K562 (cell line): Measurements from ENCODE around the gene MICALL2. TPM values are rescaled to one million over a fixed set of nuclear protein-coding genes. Genes with fewer than 3 reads are reported as not detected.
A peak's percentile ranks its signal among the peaks of the same experiment; 100 is the strongest.

Experiments
- ARHGAP35 ChIP-seq: fragments of 450-650 bp; IDR thresholded peaks from 2 replicates; pipeline ENCODE4 v1.6.1; 2018; ENCODE audit not compliant: partially characterized antibody
- BMI1 ChIP-seq: fragments of 150-350 bp; IDR thresholded peaks from 2 replicates; pipeline ENCODE4 v1.6.1; 2014; ENCODE audit warnings: low read length
- CTBP1 ChIP-seq: fragments of 450-650 bp; IDR thresholded peaks from 2 replicates; pipeline ENCODE4 v1.6.1; 2016; ENCODE audit warnings: borderline replicate concordance
- DLX4 ChIP-seq: fragments of 250-450 bp; sonication (Bioruptor Pico); IDR thresholded peaks from 2 replicates; pipeline ENCODE4 v1.6.1; 2021; ENCODE audit warnings: mild to moderate bottlenecking
- FOXK2 ChIP-seq, 2 experiments: fragments of 450-650 bp; IDR thresholded peaks in 1 of 2; conservative IDR thresholded peaks in 1 of 2; 2 replicates each; pipeline ENCODE4 v1.6.1; 2016; ENCODE audit warnings: low read depth in 2 of 2, mild to moderate bottlenecking in 1 of 2
- HDAC8 ChIP-seq: fragments of 450-650 bp; IDR thresholded peaks from 2 replicates; pipeline ENCODE4 v1.6.1; 2016; ENCODE audit warnings: mild to moderate bottlenecking, missing genetic modification characterization, moderate library complexity, missing compliant biosample characterization
- KDM2B ChIP-seq: fragments of 250-450 bp; sonication (Bioruptor Pico); IDR thresholded peaks from 2 replicates; pipeline ENCODE4 v1.8.0; 2021; ENCODE audit warnings: mild to moderate bottlenecking, moderate library complexity
- NR4A1 ChIP-seq, 2 experiments: fragments of 250-450 bp in 1 of 2; fragments of 450-650 bp in 1 of 2; sonication (Bioruptor Pico) in 1 of 2; IDR thresholded peaks; 2 replicates each; pipeline versions ENCODE4 v1.4.0 to v1.6.1; 2016 to 2020; ENCODE audit warnings: mild to moderate bottlenecking in 2 of 2, missing compliant biosample characterization in 1 of 2, missing genetic modification characterization in 1 of 2, moderate library complexity in 1 of 2
- SRSF1 ChIP-seq: fragments of 200-400 bp; formaldehyde crosslinking; IDR thresholded peaks from 2 replicates; pipeline ENCODE4 v1.6.1; 2017; ENCODE audit warnings: mild to moderate bottlenecking, low read depth, low read length, moderate library complexity
- TSC22D4 ChIP-seq: fragments of 450-650 bp; IDR thresholded peaks from 2 replicates; pipeline ENCODE4 v1.6.1; 2016; ENCODE audit warnings: missing genetic modification characterization, missing biosample characterization, control low read depth
- XRCC4 ChIP-seq: IDR thresholded peaks from one replicate; pipeline ENCODE4 v1.6.1; 2011; ENCODE audit not compliant: insufficient read depth, insufficient read length; ENCODE audit errors: extremely low read depth
- ZFPM2 ChIP-seq: fragments of 250-450 bp; sonication (Bioruptor Pico); IDR thresholded peaks from 2 replicates; pipeline ENCODE4 v1.5.1; 2022; ENCODE audit warnings: mild to moderate bottlenecking
- ZKSCAN1 ChIP-seq: fragments of 150-350 bp; IDR thresholded peaks from 2 replicates; pipeline ENCODE4 v1.6.1; 2016; ENCODE audit warnings: low read depth, low read length
- ZNF589 ChIP-seq: fragments of 200-800 bp; sonication (Bioruptor generic); IDR thresholded peaks from 2 replicates; pipeline ENCODE4 v1.6.1; 2016; ENCODE audit warnings: low read depth, missing genetic modification characterization, missing compliant biosample characterization
- polyA plus RNA-seq, 8 experiments: library from polyadenylated mRNA; depleted of rRNA in 4 of 8; stranded (reverse) in 5 of 8; unstranded in 3 of 8; fragments of >200 nt; fragmentation: Nextera tagmentation in 2 of 8; fragmentation: Illumina TruSeq in 1 of 8; extraction: Ambion mirVana in 2 of 8; extraction: Trizol in 1 of 8; gene quantifications; 2 replicates each; pipeline versions ENCODE4 v1.2.1 to v1.2.3, GENCODE V29; 2011 to 2014; ENCODE audit warnings: inconsistent platforms in 1 of 8, missing spikeins in 1 of 8
- total RNA-seq, 7 experiments: library from RNA; depleted of rRNA in 6 of 7; stranded (reverse); fragments of >200 nt in 6 of 7; fragmentation: Illumina TruSeq in 2 of 7; extraction: Trizol in 2 of 7; gene quantifications; 2 replicates each; pipeline versions ENCODE4 v1.2.1 to v1.2.3, GENCODE V29; 2011 to 2021; ENCODE audit warnings: low replicate concordance in 1 of 7
- TF ChIP-seq, protein P1 (sequence below): sonication (generic); formaldehyde crosslinking; IDR thresholded peaks from 2 replicates; pipeline ENCODE4 v1.8.1; 2023; ENCODE audit warnings: mild to moderate bottlenecking, missing genetic modification reagents
- TF ChIP-seq, protein P2 (sequence below): fragments of 250-450 bp; sonication (Bioruptor Pico); IDR thresholded peaks from 2 replicates; pipeline ENCODE4 v1.4.0; 2020
- TF ChIP-seq, protein P3 (sequence below): fragments of 250-450 bp; sonication (Bioruptor Pico); IDR thresholded peaks from 2 replicates; pipeline ENCODE4 v1.4.0; 2020; ENCODE audit warnings: mild to moderate bottlenecking, moderate library complexity

Gene MICALL2
- total and polyA plus RNA-seq, 9 of the 15 experiments (the other 6 are each of a cell fraction or from before 2014, with no cell fraction given): 1.8 to 103 (median 17.0) TPM

DNA sequence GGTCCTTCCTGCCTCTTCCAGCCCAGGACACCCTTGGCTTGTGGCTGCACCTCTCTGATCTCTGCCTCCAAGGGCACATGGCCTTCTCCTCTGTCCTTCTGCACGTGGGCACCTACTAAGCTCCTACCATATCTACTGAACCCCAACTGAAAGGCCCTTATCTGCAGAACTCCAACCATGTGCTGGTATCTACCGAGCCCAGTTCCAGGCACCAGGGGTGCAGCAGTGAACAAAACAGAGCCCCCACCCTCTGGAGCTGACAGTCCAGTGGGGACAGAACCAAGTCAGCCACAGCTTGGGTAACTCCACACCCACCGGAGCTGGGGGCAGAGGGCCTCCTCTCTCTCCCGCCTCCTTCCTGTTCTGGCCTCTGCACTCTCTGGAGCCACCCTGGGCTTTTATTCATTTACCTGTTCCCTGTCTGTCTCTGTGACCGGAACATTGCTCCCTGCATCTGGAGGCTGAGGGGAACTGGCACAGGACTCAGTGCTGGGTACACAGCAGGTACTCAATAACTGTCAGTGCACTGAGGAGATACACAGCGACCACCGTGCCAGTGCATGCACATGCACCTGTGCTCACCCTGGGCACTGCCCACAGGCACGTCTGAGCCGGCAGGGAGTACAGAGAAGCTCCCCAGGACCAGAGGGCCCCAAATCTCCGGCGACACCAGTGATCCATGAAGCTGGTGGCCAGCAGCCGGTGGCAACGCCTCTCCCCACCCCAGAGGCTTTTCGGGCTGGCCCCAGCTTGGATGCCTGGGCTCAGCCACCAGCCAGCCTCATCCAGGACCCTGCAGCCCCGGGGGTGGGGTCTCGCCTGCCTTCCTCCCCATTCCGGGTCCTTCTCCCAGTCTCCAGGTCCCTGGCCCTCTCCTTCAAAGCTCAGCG is 2.0 kb downstream of the MICALL2 start (continued):
- no peak for TF ChIP-seq FOXK2 (conservative IDR thresholded peaks at IDR 0.05 in 1 of 2, IDR thresholded peaks at IDR 0.05 in 1 of 2; ENCODE audit: low read depth in 2 of 2)
- TF ChIP-seq TSC22D4 (tag): no peak
- TF ChIP-seq, protein P1, sequence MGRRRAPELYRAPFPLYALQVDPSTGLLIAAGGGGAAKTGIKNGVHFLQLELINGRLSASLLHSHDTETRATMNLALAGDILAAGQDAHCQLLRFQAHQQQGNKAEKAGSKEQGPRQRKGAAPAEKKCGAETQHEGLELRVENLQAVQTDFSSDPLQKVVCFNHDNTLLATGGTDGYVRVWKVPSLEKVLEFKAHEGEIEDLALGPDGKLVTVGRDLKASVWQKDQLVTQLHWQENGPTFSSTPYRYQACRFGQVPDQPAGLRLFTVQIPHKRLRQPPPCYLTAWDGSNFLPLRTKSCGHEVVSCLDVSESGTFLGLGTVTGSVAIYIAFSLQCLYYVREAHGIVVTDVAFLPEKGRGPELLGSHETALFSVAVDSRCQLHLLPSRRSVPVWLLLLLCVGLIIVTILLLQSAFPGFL (CRISPR knock-in tag): no peak
- TF ChIP-seq XRCC4: no peak
- TF ChIP-seq HDAC8 (tag): no peak
- TF ChIP-seq, protein P2, sequence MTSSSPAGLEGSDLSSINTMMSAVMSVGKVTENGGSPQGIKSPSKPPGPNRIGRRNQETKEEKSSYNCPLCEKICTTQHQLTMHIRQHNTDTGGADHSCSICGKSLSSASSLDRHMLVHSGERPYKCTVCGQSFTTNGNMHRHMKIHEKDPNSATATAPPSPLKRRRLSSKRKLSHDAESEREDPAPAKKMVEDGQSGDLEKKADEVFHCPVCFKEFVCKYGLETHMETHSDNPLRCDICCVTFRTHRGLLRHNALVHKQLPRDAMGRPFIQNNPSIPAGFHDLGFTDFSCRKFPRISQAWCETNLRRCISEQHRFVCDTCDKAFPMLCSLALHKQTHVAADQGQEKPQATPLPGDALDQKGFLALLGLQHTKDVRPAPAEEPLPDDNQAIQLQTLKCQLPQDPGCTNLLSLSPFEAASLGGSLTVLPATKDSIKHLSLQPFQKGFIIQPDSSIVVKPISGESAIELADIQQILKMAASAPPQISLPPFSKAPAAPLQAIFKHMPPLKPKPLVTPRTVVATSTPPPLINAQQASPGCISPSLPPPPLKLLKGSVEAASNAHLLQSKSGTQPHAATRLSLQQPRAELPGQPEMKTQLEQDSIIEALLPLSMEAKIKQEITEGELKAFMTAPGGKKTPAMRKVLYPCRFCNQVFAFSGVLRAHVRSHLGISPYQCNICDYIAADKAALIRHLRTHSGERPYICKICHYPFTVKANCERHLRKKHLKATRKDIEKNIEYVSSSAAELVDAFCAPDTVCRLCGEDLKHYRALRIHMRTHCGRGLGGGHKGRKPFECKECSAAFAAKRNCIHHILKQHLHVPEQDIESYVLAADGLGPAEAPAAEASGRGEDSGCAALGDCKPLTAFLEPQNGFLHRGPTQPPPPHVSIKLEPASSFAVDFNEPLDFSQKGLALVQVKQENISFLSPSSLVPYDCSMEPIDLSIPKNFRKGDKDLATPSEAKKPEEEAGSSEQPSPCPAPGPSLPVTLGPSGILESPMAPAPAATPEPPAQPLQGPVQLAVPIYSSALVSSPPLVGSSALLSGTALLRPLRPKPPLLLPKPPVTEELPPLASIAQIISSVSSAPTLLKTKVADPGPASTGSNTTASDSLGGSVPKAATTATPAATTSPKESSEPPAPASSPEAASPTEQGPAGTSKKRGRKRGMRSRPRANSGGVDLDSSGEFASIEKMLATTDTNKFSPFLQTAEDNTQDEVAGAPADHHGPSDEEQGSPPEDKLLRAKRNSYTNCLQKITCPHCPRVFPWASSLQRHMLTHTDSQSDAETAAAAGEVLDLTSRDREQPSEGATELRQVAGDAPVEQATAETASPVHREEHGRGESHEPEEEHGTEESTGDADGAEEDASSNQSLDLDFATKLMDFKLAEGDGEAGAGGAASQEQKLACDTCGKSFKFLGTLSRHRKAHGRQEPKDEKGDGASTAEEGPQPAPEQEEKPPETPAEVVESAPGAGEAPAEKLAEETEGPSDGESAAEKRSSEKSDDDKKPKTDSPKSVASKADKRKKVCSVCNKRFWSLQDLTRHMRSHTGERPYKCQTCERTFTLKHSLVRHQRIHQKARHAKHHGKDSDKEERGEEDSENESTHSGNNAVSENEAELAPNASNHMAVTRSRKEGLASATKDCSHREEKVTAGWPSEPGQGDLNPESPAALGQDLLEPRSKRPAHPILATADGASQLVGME (CRISPR knock-in tag): no peak
- no peak for TF ChIP-seq KDM2B
- TF ChIP-seq ARHGAP35: no peak
- no peak for TF ChIP-seq NR4A1 (CRISPR knock-in tag; IDR thresholded peaks at IDR 0.05)
- TF ChIP-seq NR4A1 (tag; IDR thresholded peaks at IDR 0.05): no peak
- peak; percentile 97 for TF ChIP-seq ZKSCAN1
- TF ChIP-seq, protein P3, sequence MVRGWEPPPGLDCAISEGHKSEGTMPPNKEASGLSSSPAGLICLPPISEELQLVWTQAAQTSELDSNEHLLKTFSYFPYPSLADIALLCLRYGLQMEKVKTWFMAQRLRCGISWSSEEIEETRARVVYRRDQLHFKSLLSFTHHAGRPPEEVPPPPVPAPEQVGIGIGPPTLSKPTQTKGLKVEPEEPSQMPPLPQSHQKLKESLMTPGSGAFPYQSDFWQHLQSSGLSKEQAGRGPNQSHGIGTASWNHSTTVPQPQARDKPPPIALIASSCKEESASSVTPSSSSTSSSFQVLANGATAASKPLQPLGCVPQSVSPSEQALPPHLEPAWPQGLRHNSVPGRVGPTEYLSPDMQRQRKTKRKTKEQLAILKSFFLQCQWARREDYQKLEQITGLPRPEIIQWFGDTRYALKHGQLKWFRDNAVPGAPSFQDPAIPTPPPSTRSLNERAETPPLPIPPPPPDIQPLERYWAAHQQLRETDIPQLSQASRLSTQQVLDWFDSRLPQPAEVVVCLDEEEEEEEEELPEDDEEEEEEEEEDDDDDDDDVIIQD (CRISPR knock-in tag): no peak
- TF ChIP-seq CTBP1: no peak
- TF ChIP-seq DLX4: no peak
- TF ChIP-seq BMI1: no peak
- TF ChIP-seq SRSF1: no peak
- no peak for TF ChIP-seq ZNF589 (CRISPR knock-in tag)
- no peak for TF ChIP-seq ZFPM2 (CRISPR knock-in tag)
